GM23248 (cell line): ENCODE measurements around the gene CTNND2.

Experiments
- EZH2 ChIP-seq: fragments of 200-600 bp; sonication (generic); IDR thresholded peaks from 2 replicates; pipeline ENCODE4 v1.6.1; 2018; ENCODE audit warnings: antibody characterized with exemption, mild to moderate bottlenecking; ENCODE audit not compliant: insufficient read depth, poor library complexity, severe bottlenecking
- EZH2phosphoT487 ChIP-seq: fragments of 200-600 bp; sonication (generic); IDR thresholded peaks from 2 replicates; pipeline ENCODE4 v1.6.1; 2018; ENCODE audit warnings: antibody characterized with exemption, moderate library complexity, mild to moderate bottlenecking, low read depth; ENCODE audit not compliant: insufficient read depth

GRCh38 chr5:11319836-11320580 lies 584.2 kb downstream of the CTNND2 start:
- TF ChIP-seq EZH2phosphoT487 (no peak), EZH2 (no peak)
